GM18508 (cell line): ENCODE data around the gene ACTL6B.

Experiments
- ATAC-seq: cut with Tn5 transposase; IDR thresholded peaks from one replicate; pipeline ENCODE4 v1.9.1; 2021; ENCODE audit warnings: moderate number of reproducible peaks; ENCODE audit not compliant: insufficient read depth, unreplicated experiment

Gene ACTL6B

DNA sequence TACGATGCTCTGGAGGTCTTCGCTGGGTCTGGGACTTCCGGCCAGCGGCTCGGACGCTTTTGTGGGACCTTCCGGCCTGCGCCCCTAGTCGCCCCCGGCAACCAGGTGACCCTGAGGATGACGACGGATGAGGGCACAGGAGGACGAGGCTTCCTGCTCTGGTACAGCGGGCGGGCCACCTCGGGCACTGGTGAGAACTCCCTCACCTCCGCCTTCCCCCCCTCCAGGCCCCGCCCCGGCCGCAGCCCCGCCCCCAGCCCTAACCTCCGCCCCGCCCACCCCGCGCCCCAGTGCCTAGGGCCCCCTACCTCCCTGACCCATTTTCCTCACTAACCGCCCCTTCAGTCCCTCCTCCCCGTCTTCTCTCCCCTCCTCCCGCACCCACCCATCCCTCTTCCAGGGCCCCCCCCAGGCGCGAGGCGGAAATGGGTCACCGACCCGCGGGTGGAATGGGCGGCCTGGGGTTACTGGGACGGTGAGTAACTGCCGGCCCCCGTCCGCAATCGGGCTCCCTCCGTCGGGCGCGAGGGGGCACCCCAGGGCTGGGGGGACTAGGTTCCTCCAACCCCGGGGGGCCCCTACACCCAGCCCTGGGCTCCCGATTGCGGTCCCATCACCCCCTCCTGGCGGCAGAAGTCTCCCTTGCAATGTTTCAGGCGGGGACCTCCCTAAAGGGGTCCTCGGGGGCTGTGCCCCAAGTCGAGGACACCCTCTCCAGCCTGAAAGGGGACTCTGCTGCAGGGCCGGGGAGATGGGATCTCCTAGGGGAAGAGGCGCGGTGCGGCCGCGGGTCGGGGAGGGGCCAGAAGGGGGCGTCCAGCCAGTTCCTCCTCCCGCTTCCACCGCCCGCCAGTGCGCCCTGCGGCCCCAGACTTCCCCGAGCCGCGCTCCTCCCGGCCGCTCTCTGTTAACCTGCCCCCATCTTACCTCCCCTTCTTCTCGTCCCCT lies 51.9 kb downstream of the ACTL6B start:
- ATAC-seq = no peak

DNA sequence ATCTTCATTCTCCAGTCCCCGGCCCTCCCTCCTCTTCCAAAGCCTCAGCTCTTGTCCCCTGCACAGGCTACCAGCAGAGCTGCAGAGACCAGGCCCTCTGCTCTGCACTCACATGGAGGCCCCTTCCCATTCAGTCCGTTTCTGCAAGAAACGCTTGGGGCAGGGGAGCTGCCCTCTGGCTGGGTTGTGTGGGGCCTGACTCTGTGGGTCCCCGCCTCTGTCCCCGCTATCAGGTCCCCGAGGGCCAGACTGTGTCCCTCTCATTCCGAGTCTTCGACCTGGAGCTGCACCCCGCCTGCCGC lies 52.6 kb downstream of the ACTL6B start:
- no peak for ATAC-seq

DNA sequence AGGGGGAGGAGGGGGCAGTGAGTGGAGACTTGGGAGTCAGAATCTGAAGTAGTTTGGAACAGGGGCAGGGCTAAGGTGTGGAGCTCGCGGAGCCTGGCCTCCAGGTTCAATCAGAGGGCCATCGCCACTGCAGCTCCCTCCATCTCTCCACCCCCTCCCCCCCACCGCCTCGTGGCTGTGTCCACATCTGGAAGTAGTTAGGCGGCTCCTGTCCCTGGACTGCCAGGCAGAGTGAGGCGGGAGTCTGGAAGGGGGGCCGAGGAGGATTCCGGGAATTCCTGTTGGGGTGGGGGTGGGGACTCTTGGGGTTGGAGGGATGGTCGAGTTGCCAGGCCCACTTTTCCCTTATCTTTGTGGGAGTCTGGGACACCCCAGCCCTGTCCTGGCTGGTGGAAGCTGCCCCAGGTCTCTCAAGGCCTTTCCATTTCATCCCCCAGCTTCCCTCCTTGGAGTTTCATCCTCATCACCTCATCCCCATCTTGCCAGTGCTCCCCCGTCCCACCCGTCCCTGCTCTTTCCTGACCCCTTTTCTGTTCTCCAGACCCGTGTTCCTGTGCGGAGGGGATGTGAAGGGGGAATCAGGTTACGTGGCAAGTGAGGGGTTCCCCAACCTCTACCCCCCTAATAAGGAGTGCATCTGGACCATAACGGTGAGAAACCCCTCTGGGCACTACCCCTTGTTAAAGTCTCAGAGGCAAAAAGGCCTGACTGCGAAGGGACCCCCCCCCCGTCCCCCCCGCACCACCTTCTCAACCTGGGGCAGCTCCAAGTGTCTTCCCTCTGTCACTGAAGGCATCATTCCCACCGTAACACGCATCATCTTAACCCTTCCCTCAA lies 53.1 kb downstream of the ACTL6B start:
- ATAC-seq = no peak

DNA sequence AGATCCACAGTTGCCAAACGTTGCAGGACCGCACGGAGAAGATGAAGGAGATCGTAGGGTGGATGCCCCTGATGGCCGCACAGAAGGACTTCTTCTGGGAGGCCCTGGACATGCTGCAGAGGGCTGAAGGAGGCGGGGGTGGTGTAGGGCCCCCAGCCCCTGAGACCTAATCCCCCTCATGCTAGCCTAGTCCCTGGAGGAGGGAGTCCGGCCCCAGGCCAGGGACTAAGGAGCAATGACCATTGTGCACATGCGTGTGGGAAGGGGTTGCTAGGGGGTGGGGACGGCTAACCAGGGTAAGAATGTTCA lies 55.6 kb downstream of the ACTL6B start:
- no peak for ATAC-seq

DNA sequence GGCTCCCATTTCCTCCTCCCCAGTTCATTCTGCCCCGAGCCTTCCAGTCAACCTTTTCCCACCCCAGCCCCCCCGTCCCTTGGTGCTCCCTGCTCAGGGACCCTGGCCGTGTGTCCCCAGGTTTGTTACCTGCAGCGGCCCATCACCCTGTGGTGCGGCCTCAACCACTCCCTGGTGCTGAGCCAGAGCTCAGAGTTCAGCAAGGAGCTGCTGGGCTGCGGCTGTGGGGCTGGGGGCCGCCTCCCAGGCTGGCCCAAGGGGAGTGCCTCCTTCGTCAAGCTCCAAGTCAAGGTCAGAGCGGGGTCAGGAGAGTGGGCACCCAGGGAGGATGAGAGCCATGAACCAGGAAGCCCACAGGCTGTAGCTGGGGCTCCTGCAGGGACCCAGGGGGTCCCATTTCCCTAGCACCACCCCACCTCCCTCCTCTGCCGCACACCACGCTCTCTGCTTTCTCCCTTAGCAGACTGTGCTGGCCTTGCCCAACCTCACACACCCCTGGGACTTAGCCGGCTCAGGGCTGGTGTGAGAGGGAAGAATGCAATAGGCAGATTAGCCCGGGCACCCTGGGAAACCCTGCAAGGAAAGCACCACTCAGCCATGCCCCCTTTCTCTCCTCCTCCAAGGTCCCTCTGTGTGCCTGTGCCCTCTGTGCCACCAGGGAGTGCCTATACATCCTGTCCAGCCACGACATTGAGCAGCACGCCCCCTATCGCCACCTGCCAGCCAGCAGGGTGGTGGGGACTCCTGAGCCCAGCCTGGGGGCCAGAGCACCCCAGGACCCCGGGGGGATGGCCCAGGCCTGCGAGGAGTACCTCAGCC lies 56.1 kb downstream of the ACTL6B start:
- no peak for ATAC-seq

DNA sequence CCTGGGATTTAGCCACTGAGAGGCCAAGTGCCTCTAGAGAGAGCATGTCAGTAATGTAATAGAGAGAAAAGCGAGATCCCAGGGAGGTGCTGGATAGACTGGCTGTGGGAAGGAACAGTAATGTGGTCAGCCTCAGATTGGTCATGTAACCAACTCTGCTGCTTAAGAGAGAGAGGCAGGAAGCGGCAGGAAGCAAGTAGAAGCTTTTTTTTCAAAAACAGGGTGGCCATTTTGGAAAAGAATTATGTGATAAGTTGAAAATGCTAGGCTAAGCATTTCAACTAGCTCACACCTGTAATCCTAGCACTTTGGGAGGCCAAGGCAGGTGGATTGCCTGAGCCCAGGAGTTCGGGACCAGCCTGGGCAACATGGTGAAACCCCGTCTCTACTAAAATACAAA lies 57.8 kb downstream of the ACTL6B start:
- ATAC-seq = no peak

DNA sequence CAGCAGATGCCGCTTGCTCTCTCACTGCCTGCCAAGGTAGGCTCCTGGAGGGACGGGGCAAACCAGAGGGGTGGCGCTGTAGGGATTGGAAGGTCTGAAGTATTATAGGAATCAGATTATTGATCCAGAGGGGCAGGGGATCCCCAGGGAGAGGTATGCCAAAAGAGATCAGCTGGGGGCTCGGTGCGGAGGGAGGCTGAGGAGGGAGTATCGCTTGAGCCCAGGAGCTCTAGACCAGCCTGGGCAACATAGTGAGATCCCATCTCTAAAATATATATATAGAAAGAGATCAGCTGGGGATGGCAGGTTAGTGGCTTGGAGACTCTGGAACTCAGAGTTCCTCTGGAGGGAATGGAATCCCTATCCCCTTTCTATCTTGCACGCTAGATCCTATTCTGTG lies 61.1 kb downstream of the ACTL6B start:
- ATAC-seq = no peak
